K562 (cell line): ENCODE results near the gene ZNF487. TPM values are rescaled to one million over a fixed set of nuclear protein-coding genes. Genes with fewer than 3 reads are reported as not detected.

Experiments
- BCOR ChIP-seq: fragments of 450-650 bp; IDR thresholded peaks from 2 replicates; pipeline ENCODE4 v1.6.1; 2016
- CBFA2T3 ChIP-seq: fragments of 450-650 bp; IDR thresholded peaks from 2 replicates; pipeline ENCODE4 v1.6.1; 2017
- CHD7 ChIP-seq: fragments of 200-600 bp; sonication (generic); IDR thresholded peaks from one replicate; pipeline ENCODE4 v1.6.1; 2012; ENCODE audit warnings: mild to moderate bottlenecking, low read depth, low read length, inconsistent platforms
- FOXK1 ChIP-seq: sonication (generic); formaldehyde crosslinking; IDR thresholded peaks from 2 replicates; pipeline ENCODE4 v1.8.0; 2022; ENCODE audit warnings: missing genetic modification reagents, mild to moderate bottlenecking, borderline replicate concordance
- GTF2A2 ChIP-seq: IDR thresholded peaks from 2 replicates; pipeline ENCODE4 v1.6.1; 2016; ENCODE audit warnings: mild to moderate bottlenecking, missing genetic modification characterization, missing compliant biosample characterization
- PHB2 ChIP-seq: fragments of 450-650 bp; IDR thresholded peaks from 2 replicates; pipeline ENCODE4 v1.6.1; 2017; ENCODE audit warnings: low read depth
- SMAD4 ChIP-seq: fragments of 250-450 bp; sonication (Bioruptor Pico); conservative IDR thresholded peaks from 2 replicates; pipeline ENCODE4 v1.8.0; 2021; ENCODE audit warnings: inconsistent platforms, mild to moderate bottlenecking, moderate library complexity
- STAG1 ChIP-seq: sonication (generic); formaldehyde crosslinking; IDR thresholded peaks from 2 replicates; pipeline ENCODE4 v1.5.0; 2020; ENCODE audit warnings: missing genetic modification reagents, borderline replicate concordance
- TEAD2 ChIP-seq: fragments of 450-650 bp; IDR thresholded peaks from 2 replicates; pipeline ENCODE4 v1.6.1; 2016; ENCODE audit warnings: missing genetic modification characterization, control low read depth, missing compliant biosample characterization
- THRA ChIP-seq: fragments of 450-650 bp; IDR thresholded peaks from 2 replicates; pipeline ENCODE4 v1.6.1; 2017; ENCODE audit warnings: mild to moderate bottlenecking, moderate library complexity
- ZNF143 ChIP-seq: sonication (generic); formaldehyde crosslinking; IDR thresholded peaks from 2 replicates; pipeline ENCODE4 v1.9.0; 2022; ENCODE audit warnings: mild to moderate bottlenecking, missing genetic modification reagents
- ZNF583 ChIP-seq: fragments of 250-450 bp; sonication (Bioruptor Pico); IDR thresholded peaks from 2 replicates; pipeline ENCODE4 v1.4.0; 2020
- polyA plus RNA-seq, 8 experiments: library from polyadenylated mRNA; depleted of rRNA in 4 of 8; stranded (reverse) in 5 of 8; unstranded in 3 of 8; fragments of >200 nt; fragmentation: Nextera tagmentation in 2 of 8; fragmentation: Illumina TruSeq in 1 of 8; extraction: Ambion mirVana in 2 of 8; extraction: Trizol in 1 of 8; gene quantifications; 2 replicates each; pipeline versions ENCODE4 v1.2.1 to v1.2.3, GENCODE V29; 2011 to 2014; ENCODE audit warnings: inconsistent platforms in 1 of 8, missing spikeins in 1 of 8
- total RNA-seq, 7 experiments: library from RNA; depleted of rRNA in 6 of 7; stranded (reverse); fragments of >200 nt in 6 of 7; fragmentation: Illumina TruSeq in 2 of 7; extraction: Trizol in 2 of 7; gene quantifications; 2 replicates each; pipeline versions ENCODE4 v1.2.1 to v1.2.3, GENCODE V29; 2011 to 2021; ENCODE audit warnings: low replicate concordance in 1 of 7
- TF ChIP-seq, protein P1 (sequence below): fragments of 250-450 bp; sonication (Bioruptor Pico); IDR thresholded peaks from 2 replicates; pipeline ENCODE4 v1.5.0; 2021; ENCODE audit warnings: mild to moderate bottlenecking, borderline replicate concordance

The ZNF487 gene
- total and polyA plus RNA-seq, 9 of the 15 experiments (the other 6 are each of a cell fraction or from before 2014, with no cell fraction given), result 1.9 to 6.5 (median 4.2) TPM

DNA sequence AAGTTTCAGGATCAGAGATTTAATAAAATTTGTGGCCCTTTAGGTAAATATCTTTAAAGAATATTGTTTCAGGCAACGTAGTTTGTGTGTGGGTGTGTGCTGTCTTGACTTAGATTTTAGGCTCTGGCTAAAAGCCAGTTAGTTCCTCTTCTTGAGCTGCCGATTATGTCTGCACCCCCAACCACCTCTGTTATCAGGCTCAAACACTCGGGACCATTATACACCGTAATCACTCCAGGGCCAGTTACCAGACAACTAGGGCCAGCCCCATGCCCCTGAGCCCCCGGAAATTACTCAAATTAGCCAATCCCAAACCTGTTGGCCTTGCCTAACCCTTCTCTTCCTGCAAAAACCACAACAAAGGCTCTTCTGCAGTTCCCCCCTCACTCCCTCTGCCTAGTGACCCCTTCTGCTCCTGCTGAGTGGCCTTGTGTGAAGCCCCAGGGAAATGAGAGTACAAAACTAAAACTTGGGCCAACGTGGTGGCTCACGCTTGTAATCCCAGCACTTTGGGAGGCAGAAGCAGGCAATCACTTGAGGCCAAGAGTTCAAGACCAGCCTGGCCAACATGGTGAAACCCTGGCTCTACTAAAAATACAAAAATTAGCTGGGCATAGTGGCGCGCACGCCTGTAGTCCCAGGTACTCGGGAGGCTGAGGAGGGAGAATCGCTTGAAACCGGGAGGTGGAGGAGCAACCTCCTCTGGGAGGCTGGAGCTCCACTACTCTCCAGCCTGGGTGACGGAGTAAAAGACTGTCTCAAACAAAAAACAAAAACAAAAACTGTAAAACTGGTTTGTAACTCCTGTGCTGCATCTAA lies 18.8 kb upstream of the ZNF487 start (continued):
- TF ChIP-seq, protein P1, sequence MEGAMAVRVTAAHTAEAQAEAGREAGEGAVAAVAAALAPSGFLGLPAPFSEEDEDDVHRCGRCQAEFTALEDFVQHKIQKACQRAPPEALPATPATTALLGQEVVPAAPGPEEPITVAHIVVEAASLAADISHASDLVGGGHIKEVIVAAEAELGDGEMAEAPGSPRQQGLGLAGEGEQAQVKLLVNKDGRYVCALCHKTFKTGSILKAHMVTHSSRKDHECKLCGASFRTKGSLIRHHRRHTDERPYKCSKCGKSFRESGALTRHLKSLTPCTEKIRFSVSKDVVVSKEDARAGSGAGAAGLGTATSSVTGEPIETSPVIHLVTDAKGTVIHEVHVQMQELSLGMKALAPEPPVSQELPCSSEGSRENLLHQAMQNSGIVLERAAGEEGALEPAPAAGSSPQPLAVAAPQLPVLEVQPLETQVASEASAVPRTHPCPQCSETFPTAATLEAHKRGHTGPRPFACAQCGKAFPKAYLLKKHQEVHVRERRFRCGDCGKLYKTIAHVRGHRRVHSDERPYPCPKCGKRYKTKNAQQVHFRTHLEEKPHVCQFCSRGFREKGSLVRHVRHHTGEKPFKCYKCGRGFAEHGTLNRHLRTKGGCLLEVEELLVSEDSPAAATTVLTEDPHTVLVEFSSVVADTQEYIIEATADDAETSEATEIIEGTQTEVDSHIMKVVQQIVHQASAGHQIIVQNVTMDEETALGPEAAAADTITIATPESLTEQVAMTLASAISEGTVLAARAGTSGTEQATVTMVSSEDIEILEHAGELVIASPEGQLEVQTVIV (CRISPR knock-in tag), result peak; percentile 59; the same call in 1 of the 2 replicates
- TF ChIP-seq BCOR (peak; percentile 97), GTF2A2 (peak; percentile 85), TEAD2 (peak; percentile 53; the same call in 1 of the 2 replicates), STAG1 (CRISPR knock-in tag) (no peak), THRA (no peak; the same call in none of the 2 replicates), ZNF583 (CRISPR knock-in tag) (peak; percentile 93), SMAD4 (CRISPR knock-in tag) (peak; percentile 99), CBFA2T3 (peak; percentile 100), CHD7 (no peak), ZNF143 (CRISPR knock-in tag) (no peak), FOXK1 (CRISPR knock-in tag) (peak; percentile 86; the same call in 1 of the 2 replicates), PHB2 (peak; percentile 99)
